Spleen (tissue), 11 donors: ENCODE measurements around the gene ARHGAP21. TPM values are rescaled to one million over a fixed set of nuclear protein-coding genes. Genes with fewer than 3 reads are reported as not detected.

Source experiments
- DNase-seq: peaks from one replicate; pipeline ENCODE4 v3.0.0-alpha.2; 2020
- H3K27ac ChIP-seq, 8 donors: fragments of 200-600 bp; sonication (generic) in 7 of 8; 1 replicate in 4 of 8; 2 replicates in 4 of 8; pipeline versions ENCODE4 v1.5.0 to v1.8.0; 2016 to 2021; ENCODE audit warnings: inconsistent platforms in 4 of 8, mild to moderate bottlenecking in 4 of 8, moderate library complexity in 1 of 8
- H3K27me3 ChIP-seq, 7 donors: fragments of 200-600 bp; sonication (generic) in 6 of 7; replicated peaks in 1 of 7; 1 replicate in 4 of 7; 2 replicates in 3 of 7; pipeline versions ENCODE4 v1.5.0 to v1.8.0; 2016 to 2021; ENCODE audit warnings: inconsistent platforms in 3 of 7, mild to moderate bottlenecking in 1 of 7
- H3K36me3 ChIP-seq, 6 donors: fragments of 200-600 bp; sonication (generic) in 5 of 6; 1 replicate in 4 of 6; 2 replicates in 2 of 6; pipeline versions ENCODE4 v1.5.0 to v1.8.0; 2016 to 2021; ENCODE audit warnings: inconsistent platforms in 2 of 6
- H3K4me1 ChIP-seq, 6 donors: fragments of 200-600 bp; sonication (generic) in 5 of 6; 1 replicate in 3 of 6; 2 replicates in 3 of 6; pipeline versions ENCODE4 v1.5.0 to v1.8.0; 2016 to 2021; ENCODE audit warnings: inconsistent platforms in 3 of 6
- H3K4me3 ChIP-seq, 8 donors: fragments of 200-600 bp; sonication (generic) in 7 of 8; 1 replicate in 4 of 8; 2 replicates in 4 of 8; pipeline versions ENCODE4 v1.5.0 to v1.8.0; 2016 to 2021; ENCODE audit warnings: inconsistent platforms in 4 of 8, mild to moderate bottlenecking in 4 of 8, moderate library complexity in 2 of 8
- H3K9me3 ChIP-seq, 8 donors: fragments of 200-600 bp; sonication (generic) in 7 of 8; 1 replicate in 4 of 8; 2 replicates in 4 of 8; pipeline versions ENCODE4 v1.5.0 to v1.8.0; 2016 to 2021; ENCODE audit warnings: inconsistent platforms in 4 of 8
- POLR2A ChIP-seq, 3 donors: fragments of 450-650 bp; IDR thresholded peaks; one replicate each; pipeline ENCODE4 v1.5.1; 2017; ENCODE audit warnings: antibody characterized with exemption in 3 of 3, mild to moderate bottlenecking in 1 of 3
- POLR2AphosphoS5 ChIP-seq, 3 donors: sonication (generic); formaldehyde crosslinking; IDR thresholded peaks; one replicate each; pipeline ENCODE4 v1.5.1; 2017; ENCODE audit warnings: antibody characterized with exemption in 3 of 3
- WGBS, 5 donors: extraction: QIAGEN DNeasy Blood & Tissue Kit in 3 of 5; methylation state at CpG; one replicate each; pipeline versions ENCODE4 v1.1.5 to v1.1.7; 2013 to 2018; 5-methylcytosine and 5-hydroxymethylcytosine counted together
- intact Hi-C: fragments of 100-400 bp; cut with DNase I; formaldehyde crosslinking; loops from one replicate; pipeline ENCODE4 v1.15.0; 2023; ENCODE audit warnings: low total_unique reads
- polyA plus RNA-seq, 3 donors: library from polyadenylated mRNA; stranded (reverse); fragments of 200-250 nt; gene quantifications; one replicate each; pipeline ENCODE4 v1.2.1, GENCODE V29; 2013
- total RNA-seq, 7 donors: library from RNA; depleted of rRNA in 3 of 7; stranded (reverse); fragments of >200 nt in 3 of 7; fragmentation: NEBNext Ultra II Directional in 4 of 7; extraction: Animal tissue kit (Norgen Biotek cat#: 25700) in 4 of 7; gene quantifications; one replicate each; pipeline versions ENCODE4 v1.1.0 to v1.2.1, GENCODE V29; 2016 to 2021
- TF ChIP-seq, protein P1 (sequence below), 11 experiments: fragments of 200-600 bp in 7 of 11; fragments of 450-650 bp in 4 of 11; sonication (generic) in 4 of 11; IDR thresholded peaks in 8 of 11; conservative IDR thresholded peaks in 3 of 11; 1 replicate in 7 of 11; 2 replicates in 4 of 11; pipeline versions ENCODE4 v1.4.0 to v1.8.0; 2016 to 2021; ENCODE audit warnings: antibody characterized with exemption in 11 of 11, inconsistent platforms in 4 of 11, mild to moderate bottlenecking in 1 of 11
- donor health status: healthy with polysubstance abuse.
- donor health status: DM: no; HTN: no; CAD: no; lungs with moderate emphysema.
- donor health status: DM: no; HTN: no; CAD: no.
- donor health status: Bipolar disorder and iron deficiency.
- donor health status: healthy.
- donor health status: DM: no; HTN: no; CAD: no.
- donor health status: DM: yes; HTN: yes; CAD: no.

ARHGAP21 gene
- total and polyA plus RNA-seq, 10 donors, result 6.0 to 60.9 (median 43.9) TPM

GRCh38 chr10:24750695-24751094 lies 27.0 kb upstream of the ARHGAP21 start:
- intact Hi-C loops, result no loop called here
- WGBS, 5 donors, result 87 to 95% (median 89%) methylated on average over 2 of the region's 2 CpGs
- H3K27ac ChIP-seq, result no peak overlapping the region
- DNase-seq, result no peak
- no peaks in the 10 kb centered on the region for H3K4me1 ChIP-seq
- H3K9me3 ChIP-seq, result no peaks in the 10 kb centered on the region
- no peaks in the 10 kb centered on the region for H3K36me3 ChIP-seq
- no peak overlapping the region for H3K4me3 ChIP-seq
- no peaks in the 10 kb centered on the region for H3K27me3 ChIP-seq
- TF ChIP-seq POLR2AphosphoS5 (IDR thresholded peaks at IDR 0.05), result no peak
- TF ChIP-seq, protein P1, sequence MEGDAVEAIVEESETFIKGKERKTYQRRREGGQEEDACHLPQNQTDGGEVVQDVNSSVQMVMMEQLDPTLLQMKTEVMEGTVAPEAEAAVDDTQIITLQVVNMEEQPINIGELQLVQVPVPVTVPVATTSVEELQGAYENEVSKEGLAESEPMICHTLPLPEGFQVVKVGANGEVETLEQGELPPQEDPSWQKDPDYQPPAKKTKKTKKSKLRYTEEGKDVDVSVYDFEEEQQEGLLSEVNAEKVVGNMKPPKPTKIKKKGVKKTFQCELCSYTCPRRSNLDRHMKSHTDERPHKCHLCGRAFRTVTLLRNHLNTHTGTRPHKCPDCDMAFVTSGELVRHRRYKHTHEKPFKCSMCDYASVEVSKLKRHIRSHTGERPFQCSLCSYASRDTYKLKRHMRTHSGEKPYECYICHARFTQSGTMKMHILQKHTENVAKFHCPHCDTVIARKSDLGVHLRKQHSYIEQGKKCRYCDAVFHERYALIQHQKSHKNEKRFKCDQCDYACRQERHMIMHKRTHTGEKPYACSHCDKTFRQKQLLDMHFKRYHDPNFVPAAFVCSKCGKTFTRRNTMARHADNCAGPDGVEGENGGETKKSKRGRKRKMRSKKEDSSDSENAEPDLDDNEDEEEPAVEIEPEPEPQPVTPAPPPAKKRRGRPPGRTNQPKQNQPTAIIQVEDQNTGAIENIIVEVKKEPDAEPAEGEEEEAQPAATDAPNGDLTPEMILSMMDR (IDR thresholded peaks at IDR 0.05 in 8 of 11, conservative IDR thresholded peaks at IDR 0.05 in 3 of 11), result no peak
- no peak for TF ChIP-seq POLR2A (IDR thresholded peaks at IDR 0.05)

- TF ChIP-seq, protein P1 (IDR thresholded peaks at IDR 0.05 in 8 of 11, conservative IDR thresholded peaks at IDR 0.05 in 3 of 11), result no peak
- TF ChIP-seq POLR2A (IDR thresholded peaks at IDR 0.05), result no peak
- no peaks in the 10 kb centered on the region for H3K36me3 ChIP-seq
- no peak for DNase-seq
- H3K27ac ChIP-seq, result no peak overlapping the region
- H3K4me3 ChIP-seq, result no peak overlapping the region
- peaks cover 0 to 8% (median 0%) of the 10 kb centered on the region in 6 donors for H3K4me1 ChIP-seq
- intact Hi-C loops, result no loop called here
- H3K9me3 ChIP-seq, result no peaks in the 10 kb centered on the region
- H3K27me3 ChIP-seq, result no peaks in the 10 kb centered on the region
- WGBS, 5 donors, result 86 to 90% (median 88%) methylated on average over 4 of the region's 4 CpGs
Measured at GRCh38 chr10:24748214-24748613, 24.5 kb upstream of the ARHGAP21 start.

- no peaks in the 10 kb centered on the region for H3K27me3 ChIP-seq
- H3K4me3 ChIP-seq, result no peak overlapping the region
- peaks cover 0 to 7% (median 0%) of the 10 kb centered on the region in 8 donors for H3K9me3 ChIP-seq
- TF ChIP-seq, protein P1 (IDR thresholded peaks at IDR 0.05 in 8 of 11, conservative IDR thresholded peaks at IDR 0.05 in 3 of 11), result no peak
- TF ChIP-seq POLR2AphosphoS5 (IDR thresholded peaks at IDR 0.05) (no peak), POLR2A (IDR thresholded peaks at IDR 0.05) (no peak)
- 3 to 7% (median 5%) methylated on average over 3 of the region's 3 CpGs for WGBS, 5 donors
- no peak for DNase-seq
- no peak overlapping the region for H3K27ac ChIP-seq
- H3K36me3 ChIP-seq, result no peaks in the 10 kb centered on the region
- H3K4me1 ChIP-seq, result peaks cover 0 to 8% (median 0%) of the 10 kb centered on the region in 6 donors
- intact Hi-C loops, result no loop called here
Measured at GRCh38 chr10:24744946-24745345, 21.3 kb upstream of the ARHGAP21 start.

- Histone ChIP-seq H3K36me3 (no peaks in the 10 kb centered on the region), H3K4me3 (no peak overlapping the region), H3K27ac (no peak overlapping the region), H3K4me1 (peaks cover 0 to 8% (median 0%) of the 10 kb centered on the region in 6 donors), H3K27me3 (no peaks in the 10 kb centered on the region), H3K9me3 (peaks cover 0 to 7% (median 0%) of the 10 kb centered on the region in 8 donors)
- TF ChIP-seq POLR2AphosphoS5 (IDR thresholded peaks at IDR 0.05) (no peak), POLR2A (IDR thresholded peaks at IDR 0.05) (no peak)
- TF ChIP-seq, protein P1 (IDR thresholded peaks at IDR 0.05 in 8 of 11, conservative IDR thresholded peaks at IDR 0.05 in 3 of 11), result no peak
- intact Hi-C loops, result no loop called here
- WGBS, 5 donors, result 86 to 97% (median 92%) methylated on average over 1 of the region's 1 CpG
- DNase-seq, result no peak
Measured at GRCh38 chr10:24740714-24741113, 17.0 kb upstream of the ARHGAP21 start.
